LHCN-M2 (cell line): ENCODE measurements around the gene C1QTNF8. TPM values are rescaled to one million over a fixed set of nuclear protein-coding genes. Genes with fewer than 3 reads are reported as not detected.

ENCODE experiments used
- DNase-seq: peaks from one replicate; pipeline ENCODE4 v3.0.0-alpha.2; 2012; ENCODE audit warnings: low read depth
- total RNA-seq: library from RNA; depleted of rRNA; stranded (reverse); fragments of >200 nt; gene quantifications from 2 replicates; pipeline ENCODE4 v1.2.3, GENCODE V29; 2014; rRNA removed

Gene C1QTNF8
- total RNA-seq, 1 experiment from 2014 or later, result not detected

GRCh38 chr16:1045993-1046911, 49.8 kb downstream of the C1QTNF8 start:
- DNase-seq, result no peak

DNA sequence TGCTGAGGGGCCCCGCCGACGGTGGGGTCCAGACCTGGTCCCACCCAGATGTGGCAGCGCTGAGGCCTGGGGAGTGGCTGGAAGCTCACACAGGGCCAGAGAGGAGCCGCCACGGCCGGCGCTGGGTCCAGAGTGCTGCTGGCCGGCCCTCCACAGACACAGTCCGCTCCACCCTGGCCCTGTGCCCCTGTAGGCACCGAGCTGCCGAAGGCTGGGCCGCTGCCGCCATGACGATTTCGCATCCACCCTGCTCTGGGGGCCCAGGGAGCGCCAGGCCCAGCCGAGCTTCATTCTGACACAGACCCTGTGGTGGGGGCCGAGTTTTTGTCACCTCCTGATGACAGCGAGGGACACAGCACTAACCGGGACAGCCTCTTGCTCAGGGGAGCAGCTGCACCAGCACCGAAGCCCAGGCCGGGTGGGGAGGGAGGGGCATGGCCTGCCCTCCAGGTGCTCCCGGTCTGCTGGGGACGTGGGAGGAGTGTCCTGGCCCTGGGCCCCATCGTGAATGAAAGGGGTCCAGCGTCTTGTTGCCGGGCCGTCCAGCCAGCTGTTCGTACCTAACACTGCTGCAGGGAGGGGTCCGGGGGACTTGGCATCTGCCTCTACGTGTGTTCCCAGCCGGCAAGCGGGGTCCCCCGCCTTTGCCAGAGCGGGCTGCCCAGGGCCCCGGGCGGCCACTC, 50.6 kb downstream of the C1QTNF8 start:
- no peak for DNase-seq

- no peak for DNase-seq
Measured at GRCh38 chr16:1044460-1045309, 51.4 kb downstream of the C1QTNF8 start.

DNA sequence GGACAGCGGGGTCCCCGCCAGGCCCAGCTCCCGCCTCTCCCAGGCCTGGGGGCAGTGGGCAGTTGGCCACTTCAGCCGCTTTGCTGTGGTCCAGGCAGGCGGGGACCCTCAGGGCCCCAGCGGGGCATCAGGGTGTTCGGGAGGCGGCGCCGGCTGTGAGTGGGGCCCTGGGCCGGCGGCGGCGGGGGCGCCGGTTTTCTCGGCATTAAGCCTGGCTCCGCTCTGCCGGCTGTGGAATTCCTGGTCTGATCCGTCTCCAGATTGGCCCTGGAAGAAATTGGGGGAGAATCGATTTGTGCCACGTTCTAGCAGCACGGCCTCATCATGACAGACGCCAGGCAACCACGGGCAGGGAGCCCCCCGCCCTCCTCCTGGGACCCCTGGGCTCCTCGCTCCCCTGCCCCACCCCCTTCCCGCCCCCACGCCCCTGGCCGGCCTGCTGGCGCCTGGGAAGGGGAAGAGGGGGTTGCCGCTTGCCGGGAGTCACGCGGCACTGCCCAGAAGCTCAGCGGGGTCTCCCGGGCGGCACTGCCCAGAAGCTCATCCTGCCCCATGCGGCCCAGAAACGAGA, 52.1 kb downstream of the C1QTNF8 start:
- no peak for DNase-seq

- DNase-seq, result no peak
Measured at GRCh38 chr16:1042866-1043265, 53.2 kb downstream of the C1QTNF8 start.

DNA sequence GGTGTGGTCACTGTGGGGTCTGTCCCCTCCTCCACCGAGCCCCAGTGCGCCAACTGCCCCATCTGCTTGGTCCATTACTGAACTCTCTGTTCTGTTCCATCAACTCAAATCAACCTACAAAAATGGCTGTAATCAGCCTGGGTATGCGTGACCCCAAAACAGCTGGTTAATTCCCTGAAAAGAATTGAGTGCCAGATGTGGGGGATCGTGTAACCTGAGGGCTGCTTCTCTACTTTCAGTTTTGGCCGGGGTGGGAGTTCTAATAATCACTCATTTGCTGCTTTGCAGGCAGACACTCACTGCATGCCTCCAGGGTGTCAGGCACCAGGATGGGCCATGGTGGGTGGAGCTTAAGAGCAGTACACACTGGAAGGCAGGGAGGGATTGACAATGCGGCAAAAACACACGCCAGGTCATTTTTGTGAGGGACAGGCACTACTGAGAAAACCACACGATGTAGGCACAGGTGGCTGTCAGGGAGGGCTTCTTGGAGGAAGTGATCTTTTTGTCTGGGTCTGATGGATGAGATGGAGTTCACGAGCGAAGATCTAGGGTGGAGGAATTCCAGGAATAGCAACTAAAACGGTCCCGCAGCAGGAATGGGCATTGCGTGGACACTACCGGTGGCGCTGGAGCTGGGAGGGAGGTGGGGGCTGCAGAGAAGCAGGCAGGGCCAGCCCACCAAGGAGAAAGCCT, 53.8 kb downstream of the C1QTNF8 start:
- no peak for DNase-seq

GRCh38 chr16:1040346-1040745, 55.7 kb downstream of the C1QTNF8 start:
- no peak for DNase-seq

DNA sequence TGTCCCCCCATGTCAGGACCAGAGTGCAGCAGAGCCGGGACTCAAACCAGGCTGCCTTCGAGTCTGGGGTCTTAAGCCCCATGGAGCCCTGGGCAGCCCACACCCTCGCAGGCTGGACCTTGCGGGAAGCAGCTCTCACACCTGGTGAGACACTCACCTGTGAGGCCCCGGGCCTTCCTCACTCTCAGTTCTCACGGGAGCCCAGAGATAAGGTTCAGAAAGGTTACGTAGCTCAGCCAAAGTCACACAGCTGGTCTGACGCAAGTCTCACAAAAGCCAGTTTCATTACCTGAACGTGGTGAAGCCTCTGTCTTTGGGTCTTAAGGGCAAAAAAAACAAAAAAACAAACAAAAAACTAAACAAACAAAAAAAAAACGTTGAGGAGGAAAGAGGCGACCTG, 56.3 kb downstream of the C1QTNF8 start:
- no peak for DNase-seq

- DNase-seq, result no peak
Measured at GRCh38 chr16:1038932-1039331, 57.1 kb downstream of the C1QTNF8 start.

Other genes starting within 250 kb of the C1QTNF8 start
- gene LMF1, start 125.3 kb downstream of the C1QTNF8 start, total RNA-seq, result 21.1 and 29.9 TPM in 2 replicates
- 5.7 and 23.1 TPM in 2 replicates for gene SOX8, start 114.5 kb downstream of the C1QTNF8 start, total RNA-seq
- gene SSTR5, start 23.5 kb downstream of the C1QTNF8 start, total RNA-seq, result 0.64 and 0.98 TPM in 2 replicates
- not detected in 2 replicates for gene CACNA1H, start 56.9 kb upstream of the C1QTNF8 start, total RNA-seq
- gene TPSG1, start 129.0 kb upstream of the C1QTNF8 start, total RNA-seq, result not detected in 2 replicates
- not detected in 2 replicates for gene TPSB2, start 133.9 kb upstream of the C1QTNF8 start, total RNA-seq
- not detected in 2 replicates for gene TPSAB1, start 144.5 kb upstream of the C1QTNF8 start, total RNA-seq
- gene TPSD1, start 159.8 kb upstream of the C1QTNF8 start, total RNA-seq, result not detected in 2 replicates
- 49.2 and 78.2 TPM in 2 replicates for gene UBE2I, start 213.4 kb upstream of the C1QTNF8 start, total RNA-seq
- gene BAIAP3, start 237.4 kb upstream of the C1QTNF8 start, total RNA-seq, result 0.46 and 0.51 TPM in 2 replicates